Peyer's patch (tissue), 4 donors: ENCODE data around the gene NEDD9.

ENCODE experiments used
- CTCF ChIP-seq, 6 experiments: fragments of 450-650 bp in 4 of 6; fragments of 200-600 bp in 2 of 6; sonication (generic) in 1 of 6; IDR thresholded peaks; one replicate each; pipeline ENCODE4 v1.5.1; 2017 to 2019; ENCODE audit warnings: antibody characterized with exemption in 6 of 6, mild to moderate bottlenecking in 3 of 6, moderate library complexity in 1 of 6
- POLR2A ChIP-seq, 2 donors: fragments of 450-650 bp; IDR thresholded peaks; one replicate each; pipeline ENCODE4 v1.5.1; 2017; ENCODE audit warnings: antibody characterized with exemption in 2 of 2, mild to moderate bottlenecking in 2 of 2, moderate library complexity in 2 of 2

- TF ChIP-seq CTCF (IDR thresholded peaks at IDR 0.05) = no peak
- TF ChIP-seq POLR2A (IDR thresholded peaks at IDR 0.05) = no peak
These were observed 90.0 kb downstream of the NEDD9 start for GRCh38 chr6:11142296-11143027.
